ENCODE data around the gene SNX9.

SNX9 gene

GRCh38 chr6:157905590-157906342 is 82.7 kb downstream of the SNX9 start:
- Histone ChIP-seq H3K27me3 (ENCODE audit: control insufficient read depth, insufficient read depth, low read length) (no peaks in the 10 kb centered on the region), H3K36me3 (ENCODE audit: control insufficient read depth, insufficient read depth, low read length) (peaks cover 5% of the 10 kb centered on the region; the same call in 1 of the 2 replicates), H3K9me3 (ENCODE audit: control insufficient read depth, insufficient read depth, low read length) (no peaks in the 10 kb centered on the region), H3K27ac (ENCODE audit: low read length) (no peak overlapping the region), H3K4me3 (ENCODE audit: low read length) (no peak overlapping the region), H3K4me1 (ENCODE audit: control insufficient read depth, insufficient read depth, low read length) (0 out of 2 replicates have a peak, but pooled peaks cover 1% of the 10 kb centered on the region)
- no CpG with 5 or more reads among the region's 11 CpGs for WGBS (ENCODE audit: insufficient coverage, insufficient read length)
- no peak for DNase-seq (ENCODE audit: low read depth, low spot score)

- H3K4me3 ChIP-seq (ENCODE audit: low read length): no peak overlapping the region
- no CpG with 5 or more reads among the region's 2 CpGs for WGBS (ENCODE audit: insufficient coverage, insufficient read length)
- peaks cover 5% of the 10 kb centered on the region; the same call in 1 of the 2 replicates for H3K36me3 ChIP-seq (ENCODE audit: control insufficient read depth, insufficient read depth, low read length)
- H3K27ac ChIP-seq (ENCODE audit: low read length): no peak overlapping the region
- no peak for DNase-seq (ENCODE audit: low read depth, low spot score)
- H3K27me3 ChIP-seq (ENCODE audit: control insufficient read depth, insufficient read depth, low read length): no peaks in the 10 kb centered on the region
- H3K9me3 ChIP-seq (ENCODE audit: control insufficient read depth, insufficient read depth, low read length): no peaks in the 10 kb centered on the region
- 0 out of 2 replicates have a peak, but pooled peaks cover 1% of the 10 kb centered on the region for H3K4me1 ChIP-seq (ENCODE audit: control insufficient read depth, insufficient read depth, low read length)
Observed at GRCh38 chr6:157906537-157907061, 83.6 kb downstream of the SNX9 start.

- H3K9me3 ChIP-seq (ENCODE audit: control insufficient read depth, insufficient read depth, low read length): no peaks in the 10 kb centered on the region
- no CpG with 5 or more reads among the region's 7 CpGs for WGBS (ENCODE audit: insufficient coverage, insufficient read length)
Observed at GRCh38 chr6:157907651-157908050, 84.6 kb downstream of the SNX9 start.

GRCh38 chr6:157908369-157909281 is 85.6 kb downstream of the SNX9 start:
- Histone ChIP-seq H3K36me3 (ENCODE audit: control insufficient read depth, insufficient read depth, low read length) (peaks cover 5% of the 10 kb centered on the region; the same call in 1 of the 2 replicates), H3K4me1 (ENCODE audit: control insufficient read depth, insufficient read depth, low read length) (peaks cover 1% of the 10 kb centered on the region; the same call in 1 of the 2 replicates), H3K9me3 (ENCODE audit: control insufficient read depth, insufficient read depth, low read length) (no peaks in the 10 kb centered on the region), H3K4me3 (ENCODE audit: low read length) (no peak overlapping the region), H3K27me3 (ENCODE audit: control insufficient read depth, insufficient read depth, low read length) (no peaks in the 10 kb centered on the region), H3K27ac (ENCODE audit: low read length) (no peak overlapping the region)
- DNase-seq (ENCODE audit: low read depth, low spot score): no peak
- no CpG with 5 or more reads among the region's 7 CpGs for WGBS (ENCODE audit: insufficient coverage, insufficient read length)

More at GRCh38 chr6:157907651-157908050, 84.6 kb downstream of the SNX9 start:
- H3K27ac ChIP-seq (ENCODE audit: low read length): no peak overlapping the region
- H3K4me1 ChIP-seq (ENCODE audit: control insufficient read depth, insufficient read depth, low read length): peaks cover 1% of the 10 kb centered on the region; the same call in 1 of the 2 replicates
- H3K4me3 ChIP-seq (ENCODE audit: low read length): no peak overlapping the region
- no peaks in the 10 kb centered on the region for H3K27me3 ChIP-seq (ENCODE audit: control insufficient read depth, insufficient read depth, low read length)
- DNase-seq (ENCODE audit: low read depth, low spot score): no peak
- H3K36me3 ChIP-seq (ENCODE audit: control insufficient read depth, insufficient read depth, low read length): peaks cover 5% of the 10 kb centered on the region; the same call in 1 of the 2 replicates

GRCh38 chr6:157909282-157909664 is 86.2 kb downstream of the SNX9 start:
- no CpG with 5 or more reads among the region's 3 CpGs for WGBS (ENCODE audit: insufficient coverage, insufficient read length)
- peaks cover 5% of the 10 kb centered on the region; the same call in 1 of the 2 replicates for H3K36me3 ChIP-seq (ENCODE audit: control insufficient read depth, insufficient read depth, low read length)

GRCh38 chr6:157911278-157911677 is 88.2 kb downstream of the SNX9 start:
- no CpG with 5 or more reads among the region's 9 CpGs for WGBS (ENCODE audit: insufficient coverage, insufficient read length)
- Histone ChIP-seq H3K4me3 (ENCODE audit: low read length) (no peak overlapping the region), H3K9me3 (ENCODE audit: control insufficient read depth, insufficient read depth, low read length) (no peaks in the 10 kb centered on the region), H3K27me3 (ENCODE audit: control insufficient read depth, insufficient read depth, low read length) (no peaks in the 10 kb centered on the region), H3K36me3 (ENCODE audit: control insufficient read depth, insufficient read depth, low read length) (peaks cover 5% of the 10 kb centered on the region; the same call in 1 of the 2 replicates), H3K27ac (ENCODE audit: low read length) (no peak overlapping the region), H3K4me1 (ENCODE audit: control insufficient read depth, insufficient read depth, low read length) (peaks cover 3% of the 10 kb centered on the region; the same call in 1 of the 2 replicates)
- no peak for DNase-seq (ENCODE audit: low read depth, low spot score)

More at GRCh38 chr6:157909282-157909664, 86.2 kb downstream of the SNX9 start:
- no peak for DNase-seq (ENCODE audit: low read depth, low spot score)
- Histone ChIP-seq H3K9me3 (ENCODE audit: control insufficient read depth, insufficient read depth, low read length) (no peaks in the 10 kb centered on the region), H3K4me1 (ENCODE audit: control insufficient read depth, insufficient read depth, low read length) (peaks cover 1% of the 10 kb centered on the region; the same call in 1 of the 2 replicates), H3K27me3 (ENCODE audit: control insufficient read depth, insufficient read depth, low read length) (no peaks in the 10 kb centered on the region), H3K27ac (ENCODE audit: low read length) (no peak overlapping the region), H3K4me3 (ENCODE audit: low read length) (no peak overlapping the region)

GRCh38 chr6:157911786-157912185 is 88.7 kb downstream of the SNX9 start:
- H3K27ac ChIP-seq (ENCODE audit: low read length): no peak overlapping the region
- no peak for DNase-seq (ENCODE audit: low read depth, low spot score)
- WGBS (ENCODE audit: insufficient coverage, insufficient read length): no CpG with 5 or more reads among the region's 5 CpGs
- H3K27me3 ChIP-seq (ENCODE audit: control insufficient read depth, insufficient read depth, low read length): no peaks in the 10 kb centered on the region
- no peaks in the 10 kb centered on the region for H3K9me3 ChIP-seq (ENCODE audit: control insufficient read depth, insufficient read depth, low read length)
- no peak overlapping the region for H3K4me3 ChIP-seq (ENCODE audit: low read length)
- H3K4me1 ChIP-seq (ENCODE audit: control insufficient read depth, insufficient read depth, low read length): peaks cover 3% of the 10 kb centered on the region; the same call in 1 of the 2 replicates
- H3K36me3 ChIP-seq (ENCODE audit: control insufficient read depth, insufficient read depth, low read length): peaks cover 5% of the 10 kb centered on the region; the same call in 1 of the 2 replicates

- H3K9me3 ChIP-seq (ENCODE audit: control insufficient read depth, insufficient read depth, low read length): no peaks in the 10 kb centered on the region
- WGBS (ENCODE audit: insufficient coverage, insufficient read length): no CpG with 5 or more reads among the region's 6 CpGs
- DNase-seq (ENCODE audit: low read depth, low spot score): no peak
- no peak overlapping the region for H3K27ac ChIP-seq (ENCODE audit: low read length)
- peaks cover 5% of the 10 kb centered on the region; the same call in 1 of the 2 replicates for H3K36me3 ChIP-seq (ENCODE audit: control insufficient read depth, insufficient read depth, low read length)
- H3K4me1 ChIP-seq (ENCODE audit: control insufficient read depth, insufficient read depth, low read length): peaks cover 3% of the 10 kb centered on the region; the same call in 1 of the 2 replicates
- no peak overlapping the region for H3K4me3 ChIP-seq (ENCODE audit: low read length)
- H3K27me3 ChIP-seq (ENCODE audit: control insufficient read depth, insufficient read depth, low read length): no peaks in the 10 kb centered on the region
Observed at GRCh38 chr6:157912326-157912725, 89.3 kb downstream of the SNX9 start.

GRCh38 chr6:157921685-157922367 is 98.8 kb downstream of the SNX9 start:
- Histone ChIP-seq H3K9me3 (ENCODE audit: control insufficient read depth, insufficient read depth, low read length) (no peaks in the 10 kb centered on the region), H3K4me3 (ENCODE audit: low read length) (no peak overlapping the region), H3K36me3 (ENCODE audit: control insufficient read depth, insufficient read depth, low read length) (peaks cover 9% of the 10 kb centered on the region; the same call in 1 of the 2 replicates), H3K4me1 (ENCODE audit: control insufficient read depth, insufficient read depth, low read length) (no peaks in the 10 kb centered on the region), H3K27me3 (ENCODE audit: control insufficient read depth, insufficient read depth, low read length) (no peaks in the 10 kb centered on the region), H3K27ac (ENCODE audit: low read length) (no peak overlapping the region)
- WGBS (ENCODE audit: insufficient coverage, insufficient read length): no CpG with 5 or more reads among the region's 4 CpGs
- no peak for DNase-seq (ENCODE audit: low read depth, low spot score)

Data from iPS DF 6.9 (cell line).